Choroid plexus epithelial cell (primary cell): ENCODE results near the gene LPP.

ENCODE experiments used
- DNase-seq: peaks from one replicate; pipeline ENCODE4 v3.0.0-alpha.2; 2010; ENCODE audit warnings: low read depth
- H3K4me3 ChIP-seq: 2 replicates; pipeline ENCODE4 v1.5.1; 2011; ENCODE audit warnings: low read depth, mild to moderate bottlenecking, control low read depth, low read length, moderate library complexity
- TF ChIP-seq, protein P1 (sequence below): conservative IDR thresholded peaks from 2 replicates; pipeline ENCODE4 v1.5.1; 2011; ENCODE audit warnings: low read depth, mild to moderate bottlenecking, control low read depth, inconsistent platforms, low read length, moderate library complexity

The LPP gene

GRCh38 chr3:188581365-188581764, 427.4 kb downstream of the LPP start:
- no peak for DNase-seq
- TF ChIP-seq, protein P1, sequence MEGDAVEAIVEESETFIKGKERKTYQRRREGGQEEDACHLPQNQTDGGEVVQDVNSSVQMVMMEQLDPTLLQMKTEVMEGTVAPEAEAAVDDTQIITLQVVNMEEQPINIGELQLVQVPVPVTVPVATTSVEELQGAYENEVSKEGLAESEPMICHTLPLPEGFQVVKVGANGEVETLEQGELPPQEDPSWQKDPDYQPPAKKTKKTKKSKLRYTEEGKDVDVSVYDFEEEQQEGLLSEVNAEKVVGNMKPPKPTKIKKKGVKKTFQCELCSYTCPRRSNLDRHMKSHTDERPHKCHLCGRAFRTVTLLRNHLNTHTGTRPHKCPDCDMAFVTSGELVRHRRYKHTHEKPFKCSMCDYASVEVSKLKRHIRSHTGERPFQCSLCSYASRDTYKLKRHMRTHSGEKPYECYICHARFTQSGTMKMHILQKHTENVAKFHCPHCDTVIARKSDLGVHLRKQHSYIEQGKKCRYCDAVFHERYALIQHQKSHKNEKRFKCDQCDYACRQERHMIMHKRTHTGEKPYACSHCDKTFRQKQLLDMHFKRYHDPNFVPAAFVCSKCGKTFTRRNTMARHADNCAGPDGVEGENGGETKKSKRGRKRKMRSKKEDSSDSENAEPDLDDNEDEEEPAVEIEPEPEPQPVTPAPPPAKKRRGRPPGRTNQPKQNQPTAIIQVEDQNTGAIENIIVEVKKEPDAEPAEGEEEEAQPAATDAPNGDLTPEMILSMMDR = no peak
- H3K4me3 ChIP-seq = no peak overlapping the region

- no peak for DNase-seq
- TF ChIP-seq, protein P1 = no peak
- H3K4me3 ChIP-seq = no peak overlapping the region
Measured at GRCh38 chr3:188581792-188582191, 427.8 kb downstream of the LPP start.

GRCh38 chr3:188583341-188584161, 429.6 kb downstream of the LPP start:
- peak; percentile 35 for DNase-seq
- no peak overlapping the region for H3K4me3 ChIP-seq
- TF ChIP-seq, protein P1 = no peak

DNA sequence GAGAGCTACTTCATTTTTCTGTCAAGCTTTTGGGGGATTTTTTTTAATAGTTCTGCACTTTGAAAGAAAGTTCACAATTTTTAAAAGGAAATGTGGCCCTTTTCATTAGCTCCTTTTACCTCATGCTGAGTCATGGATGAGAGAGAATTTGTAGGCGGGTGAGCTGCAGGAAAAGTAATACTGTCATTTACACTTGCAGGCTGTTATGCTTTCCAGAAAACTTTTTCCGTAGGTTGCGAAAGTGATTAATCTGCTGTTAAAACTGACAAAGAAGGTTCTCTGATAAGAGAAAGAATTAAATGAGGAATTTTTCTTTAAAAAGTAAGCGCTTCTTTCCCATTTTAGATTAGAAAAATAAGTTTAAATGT, 430.2 kb downstream of the LPP start:
- TF ChIP-seq, protein P1 = no peak
- peak; percentile 81 for DNase-seq
- H3K4me3 ChIP-seq = no peak overlapping the region

DNA sequence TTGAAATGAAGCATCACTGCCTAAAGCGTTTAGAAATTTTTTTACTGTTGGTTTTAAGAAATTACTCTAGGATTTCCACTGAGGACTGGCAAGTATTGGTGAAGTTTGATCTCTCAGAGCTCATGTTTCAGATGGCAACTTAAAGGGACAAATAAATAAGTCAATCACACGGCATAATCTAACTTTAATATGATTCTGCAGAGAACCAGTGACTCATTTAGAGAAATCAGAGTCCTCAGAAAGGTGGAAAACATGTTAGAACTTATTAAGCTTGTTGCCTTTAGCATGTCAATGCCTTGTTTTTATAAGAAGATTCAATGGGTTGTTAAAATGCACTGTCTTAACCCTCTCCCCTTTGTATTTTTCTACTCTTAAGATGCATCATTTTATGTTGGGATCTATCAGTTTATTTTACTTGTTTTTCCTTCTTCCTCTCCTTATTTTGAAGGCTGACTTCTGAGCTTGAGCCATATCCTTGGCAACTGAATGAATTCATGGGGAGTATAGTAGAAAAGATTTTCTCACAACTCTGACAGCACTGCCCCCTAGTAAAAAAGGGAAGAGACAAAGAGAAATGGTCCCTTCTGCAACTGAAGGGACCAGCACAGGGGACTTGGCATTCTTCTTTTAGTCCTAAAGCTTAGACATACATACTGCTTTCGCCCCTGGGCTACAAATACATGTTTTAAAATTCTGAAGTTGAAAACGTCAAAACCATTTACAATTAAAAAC, 431.2 kb downstream of the LPP start:
- TF ChIP-seq, protein P1 = peak; percentile 42
- no peak overlapping the region for H3K4me3 ChIP-seq
- peak; percentile 51 for DNase-seq

- no peak for DNase-seq
- H3K4me3 ChIP-seq = no peak overlapping the region
- TF ChIP-seq, protein P1 = no peak
Measured at GRCh38 chr3:188589071-188589470, 435.1 kb downstream of the LPP start.
